Measurements from ENCODE around the gene ITGB5. TPM values are rescaled to one million over a fixed set of nuclear protein-coding genes. Genes with fewer than 3 reads are reported as not detected.
"Not testable (repeated sequence)": the region's sequence is repeated elsewhere in the genome, so short reads cannot be mapped to it uniquely, and the experiment has no call there.

The ITGB5 gene
- total RNA-seq, 1 donor from 2014 or later: 141 TPM

- no peak for DNase-seq (ENCODE audit: low read depth)
- FAIRE-seq: no peak
- TF ChIP-seq, protein P1, sequence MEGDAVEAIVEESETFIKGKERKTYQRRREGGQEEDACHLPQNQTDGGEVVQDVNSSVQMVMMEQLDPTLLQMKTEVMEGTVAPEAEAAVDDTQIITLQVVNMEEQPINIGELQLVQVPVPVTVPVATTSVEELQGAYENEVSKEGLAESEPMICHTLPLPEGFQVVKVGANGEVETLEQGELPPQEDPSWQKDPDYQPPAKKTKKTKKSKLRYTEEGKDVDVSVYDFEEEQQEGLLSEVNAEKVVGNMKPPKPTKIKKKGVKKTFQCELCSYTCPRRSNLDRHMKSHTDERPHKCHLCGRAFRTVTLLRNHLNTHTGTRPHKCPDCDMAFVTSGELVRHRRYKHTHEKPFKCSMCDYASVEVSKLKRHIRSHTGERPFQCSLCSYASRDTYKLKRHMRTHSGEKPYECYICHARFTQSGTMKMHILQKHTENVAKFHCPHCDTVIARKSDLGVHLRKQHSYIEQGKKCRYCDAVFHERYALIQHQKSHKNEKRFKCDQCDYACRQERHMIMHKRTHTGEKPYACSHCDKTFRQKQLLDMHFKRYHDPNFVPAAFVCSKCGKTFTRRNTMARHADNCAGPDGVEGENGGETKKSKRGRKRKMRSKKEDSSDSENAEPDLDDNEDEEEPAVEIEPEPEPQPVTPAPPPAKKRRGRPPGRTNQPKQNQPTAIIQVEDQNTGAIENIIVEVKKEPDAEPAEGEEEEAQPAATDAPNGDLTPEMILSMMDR (IDR thresholded peaks at IDR 0.05; ENCODE audit: insufficient read depth, low read length, severe bottlenecking): no peak
- Histone ChIP-seq H3K27me3 (ENCODE audit: control insufficient read depth, insufficient read depth, low read length) (no peaks in the 10 kb centered on the region), H3K4me3 (ENCODE audit: low read depth, low read length) (no peak overlapping the region), H3K36me3 (ENCODE audit: control insufficient read depth, insufficient read depth, low read length) (peaks cover 1% of the 10 kb centered on the region)
Observed at GRCh38 chr3:124787476-124788195, 99.5 kb downstream of the ITGB5 start.

- peak; percentile 42 for DNase-seq (ENCODE audit: low read depth)
Observed at GRCh38 chr3:124786511-124787241, 100.5 kb downstream of the ITGB5 start.

DNA sequence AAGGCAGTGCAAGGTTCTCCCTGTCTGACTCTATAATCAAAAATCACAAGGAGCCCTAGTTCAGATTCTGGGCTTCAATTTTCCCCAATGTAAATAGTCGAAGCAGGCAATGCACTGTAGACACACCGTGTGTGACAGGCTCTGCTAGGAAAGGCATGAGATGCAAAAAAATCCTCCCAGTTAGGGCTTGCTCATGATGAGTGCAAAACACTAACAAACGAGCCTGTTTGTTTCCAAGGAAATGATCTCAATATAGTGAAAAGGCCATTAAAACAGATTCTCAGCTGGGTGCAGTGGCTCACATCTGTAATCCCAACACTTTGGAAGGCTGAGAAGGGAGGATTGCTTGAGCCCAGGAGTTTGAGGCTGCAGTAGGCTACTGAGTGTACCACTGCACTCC, 101.2 kb downstream of the ITGB5 start:
- H3K4me3 ChIP-seq (ENCODE audit: low read depth, low read length): no peak overlapping the region
- FAIRE-seq (no peak), DNase-seq (ENCODE audit: low read depth) (no peak)
- no peaks in the 10 kb centered on the region for H3K27me3 ChIP-seq (ENCODE audit: control insufficient read depth, insufficient read depth, low read length)
- TF ChIP-seq, protein P1 (IDR thresholded peaks at IDR 0.05; ENCODE audit: insufficient read depth, low read length, severe bottlenecking): no peak
- peaks cover 1% of the 10 kb centered on the region for H3K36me3 ChIP-seq (ENCODE audit: control insufficient read depth, insufficient read depth, low read length)

More at GRCh38 chr3:124786511-124787241, 100.5 kb downstream of the ITGB5 start:
- FAIRE-seq: no peak
- TF ChIP-seq, protein P1 (IDR thresholded peaks at IDR 0.05; ENCODE audit: insufficient read depth, low read length, severe bottlenecking): no peak
- Histone ChIP-seq H3K4me3 (ENCODE audit: low read depth, low read length) (no peak overlapping the region), H3K27me3 (ENCODE audit: control insufficient read depth, insufficient read depth, low read length) (no peaks in the 10 kb centered on the region), H3K36me3 (ENCODE audit: control insufficient read depth, insufficient read depth, low read length) (peaks cover 1% of the 10 kb centered on the region)

- H3K27me3 ChIP-seq (ENCODE audit: control insufficient read depth, insufficient read depth, low read length): no peaks in the 10 kb centered on the region
- FAIRE-seq: no peak
- H3K4me3 ChIP-seq (ENCODE audit: low read depth, low read length): no peak overlapping the region
- TF ChIP-seq, protein P1 (IDR thresholded peaks at IDR 0.05; ENCODE audit: insufficient read depth, low read length, severe bottlenecking): no peak
- H3K36me3 ChIP-seq (ENCODE audit: control insufficient read depth, insufficient read depth, low read length): peaks cover 1% of the 10 kb centered on the region
- DNase-seq (ENCODE audit: low read depth): no peak
Observed at GRCh38 chr3:124784686-124785382, 102.3 kb downstream of the ITGB5 start.

DNA sequence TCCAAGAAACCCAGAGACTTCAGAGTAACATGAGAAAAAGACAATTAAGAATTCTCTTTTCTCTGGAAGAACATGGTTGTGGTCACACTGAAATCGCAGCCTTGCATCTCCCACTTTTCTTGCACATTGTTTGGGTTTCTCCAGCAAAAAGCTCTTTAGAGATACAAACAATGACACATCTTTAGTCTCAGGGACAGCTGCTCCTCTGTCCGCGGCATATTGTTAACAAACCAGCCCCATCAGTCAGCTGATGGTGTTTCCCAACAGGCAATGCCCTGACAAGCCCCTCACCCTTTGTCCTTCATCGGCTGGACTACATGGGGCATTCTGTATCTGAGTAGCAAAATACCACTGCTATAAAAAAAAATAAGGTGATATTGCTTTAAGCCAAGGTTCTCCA, 103.5 kb downstream of the ITGB5 start:
- FAIRE-seq (no peak), DNase-seq (ENCODE audit: low read depth) (no peak)
- Histone ChIP-seq H3K27me3 (ENCODE audit: control insufficient read depth, insufficient read depth, low read length) (no peaks in the 10 kb centered on the region), H3K36me3 (ENCODE audit: control insufficient read depth, insufficient read depth, low read length) (peaks cover 1% of the 10 kb centered on the region), H3K4me3 (ENCODE audit: low read depth, low read length) (no peak overlapping the region)
- TF ChIP-seq, protein P1 (IDR thresholded peaks at IDR 0.05; ENCODE audit: insufficient read depth, low read length, severe bottlenecking): no peak

- H3K27me3 ChIP-seq (ENCODE audit: control insufficient read depth, insufficient read depth, low read length); H3K4me3 ChIP-seq (ENCODE audit: low read depth, low read length); DNase-seq (ENCODE audit: low read depth); FAIRE-seq; H3K36me3 ChIP-seq (ENCODE audit: control insufficient read depth, insufficient read depth, low read length): not testable (repeated sequence)
Observed at GRCh38 chr3:124782377-124782712, 104.8 kb downstream of the ITGB5 start.

Measured in bronchial epithelial cell (primary cell).